Stimulated activated CD8-positive, alpha-beta memory T cell treated with anti-CD3 and anti-CD28 coated beads, Interleukin-15, amount 100 ng/mL, for 24 hours (primary cell): ENCODE data around the gene RUVBL1.

Source experiments
- DNase-seq: peaks from one replicate; pipeline ENCODE4 v3.0.0-alpha.2; 2020; ENCODE audit warnings: low read depth

Gene RUVBL1

GRCh38 chr3:128066676-128067075, 56.9 kb downstream of the RUVBL1 start:
- DNase-seq: no peak

- no peak for DNase-seq
Measured at GRCh38 chr3:128066114-128066513, 57.5 kb downstream of the RUVBL1 start.

GRCh38 chr3:128064962-128065361, 58.6 kb downstream of the RUVBL1 start:
- no peak for DNase-seq

GRCh38 chr3:128063865-128064264, 59.7 kb downstream of the RUVBL1 start:
- DNase-seq: no peak

GRCh38 chr3:128062033-128062745, 61.4 kb downstream of the RUVBL1 start:
- no peak for DNase-seq

- no peak for DNase-seq
Measured at GRCh38 chr3:128060473-128061381, 62.9 kb downstream of the RUVBL1 start.

- no peak for DNase-seq
Measured at GRCh38 chr3:128056258-128056657, 67.4 kb downstream of the RUVBL1 start.

- DNase-seq: no peak
Measured at GRCh38 chr3:128054367-128054766, 69.2 kb downstream of the RUVBL1 start.

- DNase-seq: no peak
Measured at GRCh38 chr3:128053614-128054013, 70.0 kb downstream of the RUVBL1 start.

GRCh38 chr3:128052595-128053351, 70.8 kb downstream of the RUVBL1 start:
- DNase-seq: no peak

- DNase-seq: peak; percentile 93
Measured at GRCh38 chr3:128051837-128052594, 71.6 kb downstream of the RUVBL1 start, which contains the start of gene SEC61A1. TSS of gene SEC61A1 (plus strand) at chr3:128052437. CDS start at chr3:128052553, 116 bp downstream.

GRCh38 chr3:128051459-128051836, 72.2 kb downstream of the RUVBL1 start:
- DNase-seq: no peak

- no peak for DNase-seq
Measured at GRCh38 chr3:128050597-128050996, 73.0 kb downstream of the RUVBL1 start.

- no peak for DNase-seq
Measured at GRCh38 chr3:128041344-128041743, 82.3 kb downstream of the RUVBL1 start.

GRCh38 chr3:128040660-128041059, 83.0 kb downstream of the RUVBL1 start:
- DNase-seq: no peak

GRCh38 chr3:128040041-128040440, 83.6 kb downstream of the RUVBL1 start:
- DNase-seq: no peak

GRCh38 chr3:128036119-128036518, 87.5 kb downstream of the RUVBL1 start:
- DNase-seq: no peak

GRCh38 chr3:128033102-128033501, 90.5 kb downstream of the RUVBL1 start:
- DNase-seq: no peak
